Right kidney (tissue), 1 donor: Measurements from ENCODE around the gene LPIN1.
"Not testable (repeated sequence)": the region's sequence is repeated elsewhere in the genome, so short reads cannot be mapped to it uniquely, and the experiment has no call there.

Experiments
- DNase-seq: peaks from one replicate; pipeline ENCODE4 v3.0.0-alpha.2; 2016

LPIN1 gene

DNA sequence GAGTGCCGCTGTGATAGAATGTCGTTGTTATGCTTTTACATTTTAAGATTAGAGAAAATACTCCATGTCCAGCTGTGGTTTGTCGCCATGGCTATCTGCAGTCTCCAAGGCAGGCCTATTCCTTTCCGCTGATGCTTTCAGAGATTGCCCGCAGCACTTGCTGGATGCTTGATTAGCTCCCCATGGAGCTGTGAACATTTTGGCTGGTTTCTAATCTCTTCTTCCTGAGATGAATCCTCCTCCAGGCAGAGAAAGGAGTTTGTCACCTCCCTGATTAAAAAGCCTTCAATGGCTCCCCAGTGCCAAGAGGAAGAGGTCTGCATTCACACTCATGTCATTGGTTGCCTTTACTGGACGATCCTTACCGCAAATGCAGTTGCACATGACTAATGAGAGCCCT, 32.6 kb upstream of the LPIN1 start:
- DNase-seq = no peak

DNA sequence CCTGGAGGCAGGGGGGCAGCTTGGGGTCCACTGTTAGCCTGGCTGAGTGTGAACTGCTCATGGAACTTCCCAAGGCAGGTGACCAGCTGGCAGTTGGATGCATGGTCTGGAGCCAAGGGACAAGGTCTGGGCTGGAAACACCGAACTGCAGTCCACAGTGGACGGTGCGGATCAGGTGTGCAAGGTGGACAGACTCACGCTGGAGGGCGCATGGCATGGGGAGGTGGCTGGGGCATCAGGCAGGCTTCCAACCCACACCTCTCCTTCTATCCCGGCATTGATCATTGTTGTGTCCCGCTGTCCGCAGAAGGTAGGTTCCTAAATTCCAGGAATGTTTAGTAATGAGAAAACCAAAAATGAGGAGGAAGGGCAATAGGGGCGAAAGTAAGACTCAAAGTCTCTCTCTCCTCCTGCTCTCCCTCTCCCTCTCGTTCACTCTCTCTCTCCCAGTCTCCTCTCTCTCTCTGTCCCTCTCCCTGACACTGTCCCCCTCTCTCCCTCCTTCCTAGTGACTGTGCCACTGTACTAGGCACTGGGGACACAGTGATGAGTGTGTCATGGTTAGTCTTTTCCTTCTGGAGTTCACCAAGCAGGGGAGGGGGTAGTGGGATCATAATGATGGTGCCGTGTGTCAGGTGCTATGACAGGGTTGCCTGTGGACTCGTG, 30.3 kb upstream of the LPIN1 start:
- DNase-seq = no peak

DNA sequence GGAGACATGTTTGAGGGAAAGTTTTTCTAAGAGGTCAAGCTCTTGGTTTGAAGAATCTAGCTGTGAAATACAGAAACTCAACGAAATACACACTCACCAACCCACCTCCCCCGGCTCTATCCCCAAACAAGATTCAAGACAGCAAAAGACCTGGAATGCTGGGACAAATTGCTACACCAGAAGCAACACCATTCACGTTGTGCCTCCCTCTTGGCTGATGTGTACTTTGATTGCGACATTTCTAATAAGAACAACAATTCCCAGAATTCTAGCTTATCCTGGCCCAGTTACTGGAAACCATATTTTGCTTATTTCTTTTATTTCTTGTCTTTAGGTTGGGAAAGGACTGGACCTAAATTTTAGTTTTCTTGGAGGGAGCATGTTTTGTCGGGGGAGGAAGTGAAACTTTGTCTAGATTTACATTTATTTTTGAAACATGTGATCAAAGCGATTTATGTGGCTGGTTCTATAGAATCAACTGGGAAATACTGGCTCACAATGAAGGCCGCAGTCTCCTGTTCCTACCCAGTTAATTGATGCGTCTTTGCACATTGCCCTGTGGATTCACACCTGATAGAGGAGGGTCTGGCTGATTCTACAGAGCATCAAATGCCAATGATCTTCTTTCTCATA, 29.6 kb upstream of the LPIN1 start:
- no peak for DNase-seq

DNA sequence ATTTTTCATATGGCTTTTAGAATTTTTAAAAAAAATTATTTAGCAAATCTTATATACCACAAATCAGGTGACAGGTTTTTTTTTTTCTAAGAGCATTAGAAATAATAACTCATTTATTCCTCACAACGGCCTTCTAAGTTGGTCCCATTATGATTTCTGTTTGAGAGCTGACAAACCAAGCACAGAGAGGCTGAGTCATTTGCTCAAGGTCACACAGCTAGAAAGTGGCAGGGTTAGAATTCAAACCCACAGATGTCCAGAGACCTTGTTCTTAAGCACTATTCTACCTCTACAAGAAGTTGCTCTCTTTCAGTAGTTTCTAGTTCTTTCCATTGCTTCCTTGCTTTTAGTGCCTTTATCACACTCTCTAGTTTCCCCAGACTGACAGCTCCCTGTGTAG, 28.8 kb upstream of the LPIN1 start:
- DNase-seq = no peak

DNA sequence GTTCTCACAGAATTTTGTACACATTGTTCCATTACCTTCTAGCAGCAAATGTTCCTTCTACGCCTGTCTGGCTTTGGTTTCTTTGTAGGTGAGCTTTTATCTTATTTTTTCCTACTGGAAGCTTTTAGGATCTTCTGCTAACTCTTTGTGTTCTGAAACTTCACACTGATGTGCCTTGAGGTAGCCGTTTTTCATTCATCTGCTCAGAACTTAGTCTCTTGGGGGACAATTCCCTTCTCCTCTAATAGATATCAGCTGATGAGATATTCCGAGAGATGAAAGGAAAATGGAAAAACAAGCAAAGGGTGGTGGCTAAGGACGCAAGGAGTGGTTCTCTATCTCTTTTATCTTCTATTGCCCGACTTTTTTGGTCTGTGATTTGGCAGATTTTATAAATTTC, 27.8 kb upstream of the LPIN1 start:
- DNase-seq = no peak

DNA sequence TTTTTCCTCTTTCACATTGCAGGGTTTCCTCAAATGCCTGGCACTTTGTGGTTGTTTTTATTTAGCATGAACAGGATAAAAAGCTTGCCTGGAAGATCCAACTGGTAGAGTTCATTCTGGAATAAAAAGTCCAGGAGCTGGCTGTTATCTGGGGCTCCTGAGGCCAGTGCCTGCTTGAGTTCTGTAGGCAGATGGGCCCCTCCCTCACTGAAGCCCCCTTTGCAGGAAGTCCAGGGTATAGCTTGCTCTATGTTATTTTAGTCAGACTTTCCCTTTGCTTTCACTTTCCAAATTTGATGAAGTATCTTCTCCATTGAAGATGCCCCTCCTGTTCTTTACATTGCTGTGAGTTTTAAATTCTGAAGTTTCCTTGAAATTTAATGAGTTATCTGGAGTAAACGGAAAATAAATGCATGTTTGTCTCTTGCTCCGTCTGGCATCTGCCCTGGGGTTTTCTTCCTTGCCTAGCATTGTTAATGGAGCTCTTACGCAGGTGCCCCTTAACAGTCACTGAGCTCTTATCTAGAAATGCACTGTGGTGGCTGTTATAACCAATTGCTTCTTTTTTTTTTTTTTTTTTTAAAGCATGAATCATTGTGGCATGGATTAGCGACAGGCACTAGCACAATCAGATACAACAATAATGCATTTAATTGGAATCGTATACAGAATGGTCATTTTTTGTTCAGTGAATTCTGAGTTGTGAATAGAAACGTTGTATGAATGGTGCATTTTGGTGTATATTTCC, 27.0 kb upstream of the LPIN1 start:
- no peak for DNase-seq

DNA sequence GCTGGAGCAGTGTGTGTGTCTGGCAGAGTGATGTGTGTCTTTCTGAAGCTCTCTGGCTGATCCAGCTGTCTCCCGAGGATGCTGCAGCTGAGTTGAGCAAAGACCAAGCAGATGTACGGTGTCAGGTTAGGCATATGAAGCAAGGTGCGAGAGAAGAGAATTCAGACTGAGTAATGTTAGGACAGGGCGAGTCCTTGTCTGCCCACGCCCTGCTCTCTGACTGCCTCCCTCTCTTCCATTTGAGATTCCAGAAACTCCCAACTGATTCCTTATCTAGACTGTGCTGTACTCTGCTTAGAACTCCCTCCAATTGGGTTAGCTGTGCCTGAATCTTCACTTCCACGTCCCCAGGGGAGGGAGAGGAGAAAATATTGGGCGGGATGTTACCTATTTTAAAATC, 25.7 kb upstream of the LPIN1 start:
- no peak for DNase-seq

DNA sequence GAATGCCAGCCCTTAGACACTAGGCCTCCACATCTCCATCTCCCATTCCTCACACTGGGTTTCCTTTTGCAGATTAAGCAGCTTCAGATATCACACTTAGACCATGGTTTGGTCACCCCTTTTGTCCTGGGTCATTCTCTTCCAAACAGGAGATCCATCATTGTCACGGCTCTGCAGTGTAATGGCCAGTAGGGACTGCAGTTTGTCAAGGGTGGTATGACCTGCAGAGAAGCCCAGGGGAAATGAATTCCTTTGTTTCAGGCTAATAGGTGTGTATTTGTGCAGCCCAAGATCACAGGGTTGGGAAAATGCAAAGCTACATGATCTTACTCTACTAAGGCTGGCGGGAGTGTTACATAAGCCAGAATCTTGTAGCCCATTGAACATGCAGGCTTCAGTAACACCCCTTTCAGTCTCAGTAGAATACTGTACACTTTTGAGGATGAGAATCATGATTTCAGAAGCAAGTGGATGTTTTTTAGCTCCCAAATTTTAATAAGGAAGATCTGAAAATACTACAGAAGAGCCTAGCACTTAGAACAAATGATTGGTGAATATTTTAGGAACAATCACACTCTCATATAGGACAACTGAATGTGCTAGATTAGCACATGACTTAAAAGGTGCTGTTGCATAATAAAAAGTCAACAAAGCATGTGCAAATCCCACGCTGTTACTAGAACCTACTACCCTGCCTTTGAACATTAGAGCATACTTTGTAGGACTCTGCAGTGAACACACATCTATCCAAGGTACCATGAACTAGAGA, 24.0 kb upstream of the LPIN1 start:
- no peak for DNase-seq

DNA sequence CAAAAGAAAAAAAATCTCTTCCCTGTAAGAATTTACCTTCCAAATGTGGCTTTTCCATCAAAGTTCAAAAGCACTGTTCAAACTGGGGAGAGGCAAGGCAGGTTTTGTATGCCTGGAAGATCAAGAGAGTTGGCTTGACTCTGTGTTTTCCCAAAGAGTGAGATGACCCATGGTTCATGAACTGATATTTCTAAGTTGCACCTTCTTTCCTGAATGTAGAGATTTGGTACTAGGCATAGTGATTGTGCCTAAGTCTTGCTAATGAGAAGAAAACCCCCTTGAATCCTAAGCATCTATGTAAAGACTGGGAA, 23.4 kb upstream of the LPIN1 start:
- no peak for DNase-seq

DNA sequence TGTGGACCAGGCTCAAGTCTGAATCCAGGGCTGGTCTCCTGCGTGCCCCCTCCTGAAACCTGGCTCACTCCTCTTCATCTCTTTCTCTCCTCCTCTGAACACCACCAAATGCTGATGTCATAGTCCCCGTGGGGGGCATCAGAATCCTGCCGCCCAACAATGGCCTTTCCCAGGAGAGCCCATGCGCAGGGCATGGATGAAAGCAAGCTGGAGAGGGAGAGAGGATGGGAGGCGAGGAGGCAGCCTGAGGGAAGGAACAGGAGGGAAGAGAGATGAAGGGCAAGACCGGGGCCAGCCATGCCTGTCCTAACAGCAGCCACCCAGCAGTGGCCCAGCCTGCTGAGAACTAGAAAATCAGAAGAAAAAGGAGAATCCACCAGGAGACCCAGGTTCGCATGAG, 22.3 kb upstream of the LPIN1 start:
- DNase-seq = no peak

DNA sequence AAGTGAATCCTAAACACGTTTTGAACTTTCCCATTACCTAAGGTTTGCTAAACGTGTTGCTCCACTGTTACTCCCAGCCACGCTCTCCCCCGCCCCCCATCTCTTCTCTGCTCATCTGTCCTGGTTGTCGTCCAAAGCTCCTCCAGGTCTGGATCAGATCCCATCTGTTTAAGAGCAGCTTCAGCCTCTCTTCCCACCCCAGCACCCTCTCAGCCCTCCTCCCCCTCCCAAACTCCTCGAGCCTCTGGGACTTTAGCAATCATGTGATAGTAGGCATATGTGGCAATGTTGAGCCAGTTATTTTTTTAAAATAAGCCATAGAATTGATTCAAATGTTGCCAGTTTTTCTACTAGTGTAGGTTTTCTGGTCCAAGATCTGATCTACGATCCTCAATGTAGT, 20.0 kb upstream of the LPIN1 start:
- DNase-seq = no peak

DNA sequence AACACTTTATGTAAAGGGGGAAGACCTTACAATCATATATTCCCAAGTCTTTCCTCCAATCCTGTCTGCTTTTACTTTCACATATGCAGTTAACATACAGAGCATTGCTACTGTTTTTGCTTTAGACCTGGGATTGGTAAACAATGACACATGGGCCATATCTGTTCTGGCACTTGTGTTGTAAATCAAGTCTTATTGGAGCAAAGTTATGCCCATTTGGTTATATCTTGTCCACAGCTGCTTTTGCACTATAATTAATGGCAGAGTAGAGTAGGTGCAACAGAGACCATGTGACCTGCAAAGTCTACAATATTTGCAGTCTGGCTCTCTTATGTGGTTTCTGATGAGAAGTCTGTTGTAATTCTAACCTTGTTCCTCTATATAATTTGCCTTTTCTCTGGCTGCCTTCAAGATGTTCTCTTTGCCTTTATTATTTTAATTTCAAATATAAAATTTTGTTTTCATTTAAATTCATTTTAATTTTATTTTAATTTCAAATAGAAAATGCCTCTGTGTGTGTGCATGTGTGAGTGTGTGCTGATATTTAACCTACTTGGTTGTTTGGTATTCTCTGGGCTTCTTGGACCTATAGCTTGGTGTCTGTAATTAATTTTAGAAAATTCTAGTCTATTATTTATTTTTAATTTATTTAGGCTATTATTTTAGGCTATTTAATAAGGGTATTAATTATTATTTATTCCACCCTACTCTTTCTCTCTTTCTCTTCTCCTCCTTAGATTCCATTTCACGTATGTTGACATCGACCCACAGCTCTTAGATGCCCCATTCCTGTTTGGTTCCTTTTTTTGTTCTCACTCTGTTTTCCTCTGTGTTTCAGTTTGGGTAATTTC, 16.8 kb upstream of the LPIN1 start:
- no peak for DNase-seq

DNA sequence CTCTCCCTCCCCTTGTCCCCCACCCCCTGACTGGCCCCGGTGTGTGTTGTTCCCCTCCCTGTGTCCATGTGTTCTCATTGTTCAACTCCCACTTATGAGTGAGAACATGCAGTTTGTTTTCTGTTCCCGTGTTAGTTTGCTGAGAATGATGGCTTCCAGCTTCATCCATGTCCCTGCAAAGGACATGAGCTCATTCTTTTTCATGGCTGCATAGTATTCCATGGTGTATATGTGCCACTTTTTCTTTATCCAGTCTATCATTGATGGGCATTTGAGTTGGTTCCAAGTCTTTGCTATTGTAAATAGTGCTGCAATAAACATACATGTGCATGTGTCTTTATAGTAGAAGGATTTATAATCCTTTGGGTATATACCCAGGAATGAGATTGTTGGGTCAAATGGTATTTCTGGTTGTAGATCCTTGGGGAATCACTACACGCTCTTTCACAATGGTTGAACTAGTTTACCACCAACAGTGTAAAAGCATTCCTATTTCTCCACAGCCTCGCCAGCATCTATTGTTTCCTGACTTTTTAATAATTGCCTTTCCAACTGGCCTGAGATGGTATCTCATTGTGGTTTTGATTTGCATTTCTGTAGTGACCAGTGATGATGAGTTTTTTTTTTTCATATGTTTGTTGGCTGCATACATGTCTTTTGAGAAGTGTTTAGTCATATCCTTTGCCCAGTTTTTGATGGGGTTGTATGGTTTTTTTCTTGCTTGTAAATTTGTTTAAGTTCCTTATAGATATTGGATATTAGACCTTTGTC, 15.0 kb upstream of the LPIN1 start:
- DNase-seq = not testable (repeated sequence)

DNA sequence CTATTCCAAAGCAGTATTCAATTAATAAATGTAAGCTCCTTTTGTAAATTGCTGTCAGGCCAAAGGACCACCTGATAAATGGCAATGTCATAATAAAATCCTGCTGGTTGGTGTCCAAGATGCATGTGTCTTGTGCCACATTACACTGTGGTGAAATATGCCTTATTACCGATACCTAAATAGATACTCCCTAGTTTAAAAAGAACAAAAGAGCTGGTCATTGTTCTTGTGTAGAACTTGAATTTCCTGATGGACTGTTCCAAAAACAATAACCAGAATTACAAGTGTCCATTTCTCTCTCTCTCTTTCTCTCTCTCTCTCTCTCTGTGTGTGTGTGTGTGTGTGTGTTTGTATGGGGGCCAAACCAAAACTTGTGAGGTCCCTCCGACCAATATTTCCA, 13.8 kb upstream of the LPIN1 start:
- DNase-seq = no peak

DNA sequence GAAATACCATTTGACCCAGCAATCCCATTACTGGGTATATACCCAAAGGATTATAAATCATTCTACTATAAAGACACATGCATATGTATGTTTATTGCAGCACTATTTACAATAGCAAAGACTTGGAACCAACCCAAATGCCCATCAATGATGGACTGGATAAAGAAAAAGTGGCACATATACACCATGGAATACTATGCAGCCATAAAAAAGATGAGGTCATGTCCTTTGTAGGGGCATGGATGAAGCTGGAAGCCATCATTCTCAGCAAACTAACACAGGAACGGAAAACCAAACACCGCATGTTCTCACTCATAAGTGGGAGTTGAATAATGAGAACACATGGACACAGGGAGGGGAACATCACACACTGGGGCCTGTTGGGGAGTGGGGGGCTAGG, 8.6 kb upstream of the LPIN1 start:
- DNase-seq = not testable (repeated sequence)

DNA sequence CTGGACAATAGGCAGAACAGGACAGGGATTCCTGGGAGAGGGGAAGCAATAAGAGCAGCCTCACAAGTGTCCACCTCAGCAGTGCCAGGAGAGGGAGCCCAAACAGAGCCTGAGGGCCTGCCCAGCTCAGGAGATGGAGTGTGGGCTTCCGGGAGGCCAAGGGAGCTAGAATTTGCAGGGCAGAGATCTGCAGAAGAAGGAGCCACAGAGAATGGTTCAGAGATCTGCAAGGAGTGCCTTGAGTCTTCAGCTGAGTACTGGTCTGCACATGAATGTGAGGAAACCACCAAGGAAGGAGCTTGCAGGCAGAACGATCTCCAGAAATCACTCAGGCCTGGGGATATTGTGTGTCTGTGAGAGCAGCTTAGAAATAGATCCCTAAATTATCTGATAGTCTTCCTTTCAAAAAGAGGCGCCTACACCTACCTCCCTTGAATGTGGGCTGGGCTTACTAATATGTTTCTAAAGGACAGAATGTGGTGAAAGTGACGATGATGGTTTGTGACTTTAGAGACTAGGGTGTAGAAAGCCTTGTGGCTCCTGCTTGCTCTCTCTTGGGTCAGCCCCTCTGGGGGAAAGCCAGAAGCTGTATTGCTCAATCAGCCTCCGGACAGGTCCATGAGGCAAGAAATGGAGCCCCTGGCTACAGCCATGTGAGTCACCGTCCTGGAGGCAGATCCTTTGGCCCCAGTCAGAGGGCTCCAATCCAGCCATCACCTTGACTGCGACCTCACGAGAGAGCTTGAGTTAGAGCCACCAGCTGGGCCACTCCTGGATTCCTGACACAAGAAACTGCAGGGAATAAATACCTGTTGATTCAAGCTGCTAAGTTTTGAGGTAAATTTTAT, 7.6 kb upstream of the LPIN1 start:
- no peak for DNase-seq

DNA sequence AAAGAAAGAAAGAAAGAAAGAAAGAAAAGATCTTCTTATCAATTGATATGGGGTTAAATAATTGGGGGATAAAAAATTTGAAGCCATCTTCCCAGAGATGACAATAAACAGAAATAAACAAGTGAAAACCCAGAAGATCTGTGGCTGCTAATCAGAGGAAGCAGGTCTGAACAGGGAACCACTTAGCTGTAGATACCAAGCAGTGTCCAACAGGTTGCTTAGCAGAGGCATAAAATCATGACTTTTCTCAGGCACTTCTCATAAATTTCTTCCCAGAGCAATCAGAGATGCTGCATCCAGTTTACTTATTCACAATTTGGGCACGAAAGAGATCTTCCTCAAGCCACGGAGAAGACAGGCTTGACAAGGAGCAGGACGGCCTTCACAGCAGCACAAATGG, 5.7 kb upstream of the LPIN1 start:
- no peak for DNase-seq

DNA sequence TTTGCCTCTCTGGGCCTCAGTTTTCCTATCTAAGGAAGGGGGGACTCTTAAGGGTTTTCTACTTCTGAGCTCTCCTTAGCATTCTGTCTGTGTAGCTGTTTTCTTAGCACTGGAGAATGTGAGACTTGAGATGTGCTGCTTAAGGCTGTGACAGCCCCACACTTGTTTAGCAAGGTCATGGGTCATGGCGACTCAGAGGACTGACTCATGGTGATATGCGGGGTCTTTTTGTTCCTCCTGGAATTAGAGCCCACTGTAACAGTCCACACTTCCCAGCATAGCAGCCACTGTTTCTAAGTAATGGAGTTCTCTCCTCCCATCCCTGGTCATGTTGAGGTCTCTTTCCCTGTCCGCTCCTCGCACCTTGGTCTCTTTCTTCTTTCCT, 4.1 kb upstream of the LPIN1 start:
- no peak for DNase-seq

DNA sequence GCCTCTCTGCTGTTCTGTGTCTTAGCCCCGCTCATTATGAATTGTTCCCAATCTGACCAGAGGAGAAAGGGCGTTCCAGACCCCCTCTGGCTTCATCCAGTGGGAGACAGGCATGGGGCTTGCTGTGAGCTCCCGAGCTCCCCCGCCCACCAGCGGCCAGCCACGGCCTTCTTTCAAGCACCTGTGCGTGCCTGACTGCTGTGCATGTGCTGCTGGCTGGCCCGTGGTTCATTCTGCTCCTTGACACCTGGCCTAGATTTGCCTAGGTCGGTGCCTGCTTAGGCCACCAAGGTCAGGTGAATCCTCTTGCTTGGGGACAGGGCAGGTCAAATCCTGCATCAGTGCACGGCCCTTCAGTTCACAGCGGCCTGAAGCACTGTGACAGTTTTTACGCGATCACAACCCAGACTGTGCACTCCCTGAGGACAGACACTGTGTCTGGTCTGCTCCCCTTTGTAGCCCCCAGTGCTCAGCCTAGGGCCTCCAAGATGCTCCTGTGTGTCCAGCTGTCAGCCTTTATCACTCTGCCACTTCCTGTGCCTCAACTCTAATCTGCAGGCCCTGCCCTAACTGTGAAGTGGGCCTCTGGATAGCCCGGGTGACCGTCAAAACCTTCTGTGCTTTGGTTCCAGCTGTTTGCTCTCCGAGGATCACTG, 3.6 kb upstream of the LPIN1 start:
- no peak for DNase-seq

DNA sequence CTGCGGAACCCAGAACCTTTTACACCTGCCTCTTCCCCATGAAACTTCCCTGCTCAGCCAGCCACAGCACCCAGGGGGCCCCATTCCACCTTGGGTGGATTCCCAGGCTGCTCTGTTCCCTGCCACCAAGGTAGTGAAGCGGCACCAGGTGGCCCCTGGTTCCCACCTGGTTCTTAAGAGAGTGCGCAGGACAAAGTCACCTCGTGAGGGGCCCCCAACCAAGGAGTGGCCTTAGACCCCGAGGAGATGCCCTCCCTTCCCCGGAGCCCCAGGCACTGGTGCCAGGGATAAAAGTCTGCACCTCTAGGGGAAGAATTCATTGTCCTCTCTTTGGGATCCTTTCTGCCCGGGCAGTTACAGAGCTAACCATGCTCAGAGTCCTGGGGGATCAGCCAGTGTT, 3.1 kb upstream of the LPIN1 start:
- DNase-seq = no peak
